ENCODE data around the gene PTPRA.

DNA sequence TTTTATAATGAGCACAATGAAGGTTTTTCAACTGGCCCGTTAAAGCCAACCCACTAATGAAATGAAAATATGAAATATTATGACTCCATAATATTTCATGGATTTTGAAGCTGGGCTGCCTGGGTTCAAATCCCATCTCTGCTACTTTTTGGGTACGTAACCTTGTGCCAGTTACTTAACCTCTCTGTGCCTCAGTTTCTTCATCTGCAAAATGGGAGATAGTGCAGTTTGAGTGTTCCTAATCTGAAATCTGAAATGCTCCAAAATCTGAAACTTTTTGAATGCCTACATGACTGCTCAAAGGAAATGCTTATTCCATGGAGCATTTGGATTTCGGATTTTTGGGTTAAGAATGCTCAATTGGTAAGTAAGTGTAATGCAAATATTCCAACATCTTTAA is 29.5 kb downstream of the PTPRA start:
- TF ChIP-seq POU6F1 (CRISPR knock-in tag; IDR thresholded peaks at IDR 0.05; ENCODE audit: borderline replicate concordance, low read depth) (no peak), GLIS3 (CRISPR knock-in tag; IDR thresholded peaks at IDR 0.05) (no peak), ZFP30 (CRISPR knock-in tag; IDR thresholded peaks at IDR 0.05) (no peak), SNAI2 (CRISPR knock-in tag; IDR thresholded peaks at IDR 0.05) (no peak), ISL1 (CRISPR knock-in tag; IDR thresholded peaks at IDR 0.05) (no peak), TOX (CRISPR knock-in tag; IDR thresholded peaks at IDR 0.05; ENCODE audit: borderline replicate concordance) (no peak)
- TF ChIP-seq, protein P1, sequence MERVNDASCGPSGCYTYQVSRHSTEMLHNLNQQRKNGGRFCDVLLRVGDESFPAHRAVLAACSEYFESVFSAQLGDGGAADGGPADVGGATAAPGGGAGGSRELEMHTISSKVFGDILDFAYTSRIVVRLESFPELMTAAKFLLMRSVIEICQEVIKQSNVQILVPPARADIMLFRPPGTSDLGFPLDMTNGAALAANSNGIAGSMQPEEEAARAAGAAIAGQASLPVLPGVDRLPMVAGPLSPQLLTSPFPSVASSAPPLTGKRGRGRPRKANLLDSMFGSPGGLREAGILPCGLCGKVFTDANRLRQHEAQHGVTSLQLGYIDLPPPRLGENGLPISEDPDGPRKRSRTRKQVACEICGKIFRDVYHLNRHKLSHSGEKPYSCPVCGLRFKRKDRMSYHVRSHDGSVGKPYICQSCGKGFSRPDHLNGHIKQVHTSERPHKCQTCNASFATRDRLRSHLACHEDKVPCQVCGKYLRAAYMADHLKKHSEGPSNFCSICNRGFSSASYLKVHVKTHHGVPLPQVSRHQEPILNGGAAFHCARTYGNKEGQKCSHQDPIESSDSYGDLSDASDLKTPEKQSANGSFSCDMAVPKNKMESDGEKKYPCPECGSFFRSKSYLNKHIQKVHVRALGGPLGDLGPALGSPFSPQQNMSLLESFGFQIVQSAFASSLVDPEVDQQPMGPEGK (CRISPR knock-in tag; IDR thresholded peaks at IDR 0.05; ENCODE audit: borderline replicate concordance), result no peak

All from SK-N-SH treated with all-trans-retinoic acid at 6 μM for 48 hours (cell line).